Measurements from ENCODE around the gene SLU7. TPM values are rescaled to one million over a fixed set of nuclear protein-coding genes. Genes with fewer than 3 reads are reported as not detected.

SLU7 gene
- total RNA-seq, 1 experiment from 2014 or later, result 33.3 TPM

GRCh38 chr5:160423099-160423498 is 4.2 kb upstream of the SLU7 start:
- Histone ChIP-seq H3K79me2 (ENCODE audit: insufficient read depth, low read length) (peaks cover 6% of the 10 kb centered on the region; the same call in 1 of the 2 replicates), H2AFZ (ENCODE audit: low read length) (no peak overlapping the region), H2BK12ac (ENCODE audit: insufficient read length, low read depth, low read length) (no peak overlapping the region), H3K23me2 (ENCODE audit: insufficient read length, low read depth, low read length, poor library complexity, severe bottlenecking) (peaks cover 5% of the 10 kb centered on the region), H2AK5ac (ENCODE audit: insufficient read length, low read length) (no peak overlapping the region), H3K23ac (ENCODE audit: insufficient read length, low read depth, low read length) (no peak overlapping the region), H3K4ac (ENCODE audit: low read depth, low read length) (no peak overlapping the region), H3K4me1 (ENCODE audit: insufficient read depth, low read length) (peaks cover 8% of the 10 kb centered on the region; the same call in 1 of the 2 replicates), H3K9ac (ENCODE audit: extremely low read depth, insufficient read length, low read length) (peak overlapping the region; percentile 19), H3K56ac (ENCODE audit: insufficient read length, low read depth, low read length) (no peak overlapping the region), H2BK120ac (ENCODE audit: low read depth, low read length, poor library complexity, severe bottlenecking) (no peak overlapping the region), H2BK20ac (ENCODE audit: low read depth, low read length, poor library complexity, severe bottlenecking) (no peak overlapping the region), H4K8ac (replicated peaks; ENCODE audit: insufficient read length, low read depth, low read length) (no peak overlapping the region), H4K5ac (ENCODE audit: insufficient read length, low read depth, low read length) (no peak overlapping the region), H2BK5ac (ENCODE audit: insufficient read length, low read length) (no peak overlapping the region), H4K91ac (ENCODE audit: insufficient read length, low read depth, low read length) (no peak overlapping the region), H3K18ac (ENCODE audit: insufficient read length, low read depth, low read length) (no peak overlapping the region), H4K20me1 (ENCODE audit: control insufficient read depth, insufficient read depth, insufficient read length) (no peaks in the 10 kb centered on the region), H3T11ph (ENCODE audit: low read length) (no peak overlapping the region), H3K27me3 (ENCODE audit: insufficient read depth, low read length) (no peaks in the 10 kb centered on the region), H3K14ac (ENCODE audit: insufficient read depth, low read length) (no peak overlapping the region), H3K79me1 (ENCODE audit: insufficient read depth, low read depth, low read length, poor library complexity, severe bottlenecking) (peaks cover 6% of the 10 kb centered on the region), H3K9me3 (ENCODE audit: control insufficient read depth, low read depth, low read length) (no peaks in the 10 kb centered on the region), H2BK15ac (ENCODE audit: low read depth, low read length) (no peak overlapping the region), H3K4me2 (ENCODE audit: insufficient read depth, insufficient read length, low read length) (peak overlapping the region; percentile 81), H3K27ac (ENCODE audit: insufficient read length, low read depth, low read length) (no peak overlapping the region)
- no peak for DNase-seq
- H3K4me3 Mint-ChIP-seq, result peak overlapping the region; percentile 91 to 92
- peaks cover 40 to 50% of the 10 kb centered on the region in 2 experiments for H3K4me1 Mint-ChIP-seq
- no CpG with 5 or more reads among the region's 2 CpGs for WGBS (ENCODE audit: extremely low coverage, insufficient read length, low lambda C conversion rate)
- no peak for TF ChIP-seq CTCF (conservative IDR thresholded peaks at IDR 0.05)
- H3K36me3 Mint-ChIP-seq (ENCODE audit: insufficient read depth in 1 of 3, low read depth in 3 of 3), result peaks cover 34 to 43% (median 43%) of the 10 kb centered on the region in 3 experiments; a peak in 6 of 7 replicates
- H3K27me3 Mint-ChIP-seq (ENCODE audit: low read depth), result no peaks in the 10 kb centered on the region
- H3K27ac Mint-ChIP-seq, result no peak overlapping the region
- no peaks in the 10 kb centered on the region for H3K9me3 Mint-ChIP-seq

Data from H9 (cell line).